Heart left ventricle (tissue), 13 donors: ENCODE data around the gene CHCHD6.

Source experiments
- POLR2A ChIP-seq, 2 donors: fragments of 450-650 bp; IDR thresholded peaks; one replicate each; pipeline ENCODE4 v1.6.1; 2017; ENCODE audit warnings: antibody characterized with exemption in 2 of 2, mild to moderate bottlenecking in 2 of 2, moderate library complexity in 2 of 2
- TF ChIP-seq, protein P1 (sequence below), 12 donors: fragments of 200-600 bp; sonication (generic) in 4 of 12; IDR thresholded peaks; one replicate each; pipeline versions ENCODE4 v1.5.0 to v1.8.0; 2018 to 2022; ENCODE audit warnings: antibody characterized with exemption in 12 of 12, mild to moderate bottlenecking in 5 of 12
- donor health status: ischemic (EF 13 %, LVEDD 7.1; RV severe dilation, severe dysfunction).
- donor health status: DM: no; HTN: yes; CAD: no.
- donor health status: DM: no; HTN: no; CAD: no.
- donor health status: ischemic (EF 25% LVEDD 6.9; RV normal size, moderate dysfunction).
- donor health status: ischemic (EF 25% LVEDD 5.7; RV mildly dilated, moderate dysfunction).
- donor health status: ischemic (EF 35%, LVEDD 5.7; RV mildly dilated, moderate dysfunction).
- donor health status: nonischemic (EF 11% LVEDD 7.7; RV severe dilation, severe dysfunction).
- donor health status: DM: yes; HTN: yes; CAD: no.
- donor health status: PGD.
- donor health status: ischemic (EF 29% LVEDD 5.4; RV normal size, mild dysfunction).
- donor health status: nonischemic (EF 23%, LVEDD 6.1; RV moderate dilation, normal function).

DNA sequence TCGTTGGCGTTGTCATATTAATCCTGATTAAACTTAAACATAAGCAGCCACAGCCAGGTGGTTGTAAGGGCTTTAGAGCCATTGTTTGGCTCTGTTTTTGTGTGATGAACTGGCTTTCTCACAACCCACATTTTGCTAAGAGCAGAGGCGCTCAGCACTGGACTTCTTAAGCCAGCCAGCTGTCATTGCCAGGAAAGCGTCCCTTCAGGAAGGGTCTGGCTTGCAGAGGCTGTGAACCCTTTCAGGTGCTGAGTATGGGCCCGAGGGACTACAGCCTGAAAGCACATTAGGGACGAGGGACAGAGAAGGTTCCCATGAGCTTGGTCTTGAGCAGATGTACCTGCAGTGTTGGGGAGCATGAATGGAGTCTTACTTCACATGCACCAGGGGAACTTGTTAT lies 112.3 kb downstream of the CHCHD6 start:
- TF ChIP-seq, protein P1, sequence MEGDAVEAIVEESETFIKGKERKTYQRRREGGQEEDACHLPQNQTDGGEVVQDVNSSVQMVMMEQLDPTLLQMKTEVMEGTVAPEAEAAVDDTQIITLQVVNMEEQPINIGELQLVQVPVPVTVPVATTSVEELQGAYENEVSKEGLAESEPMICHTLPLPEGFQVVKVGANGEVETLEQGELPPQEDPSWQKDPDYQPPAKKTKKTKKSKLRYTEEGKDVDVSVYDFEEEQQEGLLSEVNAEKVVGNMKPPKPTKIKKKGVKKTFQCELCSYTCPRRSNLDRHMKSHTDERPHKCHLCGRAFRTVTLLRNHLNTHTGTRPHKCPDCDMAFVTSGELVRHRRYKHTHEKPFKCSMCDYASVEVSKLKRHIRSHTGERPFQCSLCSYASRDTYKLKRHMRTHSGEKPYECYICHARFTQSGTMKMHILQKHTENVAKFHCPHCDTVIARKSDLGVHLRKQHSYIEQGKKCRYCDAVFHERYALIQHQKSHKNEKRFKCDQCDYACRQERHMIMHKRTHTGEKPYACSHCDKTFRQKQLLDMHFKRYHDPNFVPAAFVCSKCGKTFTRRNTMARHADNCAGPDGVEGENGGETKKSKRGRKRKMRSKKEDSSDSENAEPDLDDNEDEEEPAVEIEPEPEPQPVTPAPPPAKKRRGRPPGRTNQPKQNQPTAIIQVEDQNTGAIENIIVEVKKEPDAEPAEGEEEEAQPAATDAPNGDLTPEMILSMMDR (IDR thresholded peaks at IDR 0.05): no peak
- no peak for TF ChIP-seq POLR2A (IDR thresholded peaks at IDR 0.05)
